ENCODE results near the gene CELSR2.

- TF ChIP-seq, protein P1, sequence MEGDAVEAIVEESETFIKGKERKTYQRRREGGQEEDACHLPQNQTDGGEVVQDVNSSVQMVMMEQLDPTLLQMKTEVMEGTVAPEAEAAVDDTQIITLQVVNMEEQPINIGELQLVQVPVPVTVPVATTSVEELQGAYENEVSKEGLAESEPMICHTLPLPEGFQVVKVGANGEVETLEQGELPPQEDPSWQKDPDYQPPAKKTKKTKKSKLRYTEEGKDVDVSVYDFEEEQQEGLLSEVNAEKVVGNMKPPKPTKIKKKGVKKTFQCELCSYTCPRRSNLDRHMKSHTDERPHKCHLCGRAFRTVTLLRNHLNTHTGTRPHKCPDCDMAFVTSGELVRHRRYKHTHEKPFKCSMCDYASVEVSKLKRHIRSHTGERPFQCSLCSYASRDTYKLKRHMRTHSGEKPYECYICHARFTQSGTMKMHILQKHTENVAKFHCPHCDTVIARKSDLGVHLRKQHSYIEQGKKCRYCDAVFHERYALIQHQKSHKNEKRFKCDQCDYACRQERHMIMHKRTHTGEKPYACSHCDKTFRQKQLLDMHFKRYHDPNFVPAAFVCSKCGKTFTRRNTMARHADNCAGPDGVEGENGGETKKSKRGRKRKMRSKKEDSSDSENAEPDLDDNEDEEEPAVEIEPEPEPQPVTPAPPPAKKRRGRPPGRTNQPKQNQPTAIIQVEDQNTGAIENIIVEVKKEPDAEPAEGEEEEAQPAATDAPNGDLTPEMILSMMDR (IDR thresholded peaks at IDR 0.05): no peak
- peak; percentile 51 for TF ChIP-seq POLR2A (IDR thresholded peaks at IDR 0.05)
Observed at GRCh38 chr1:109214695-109215623, 34.4 kb upstream of the CELSR2 start.

Measured in right lobe of liver (tissue), 4 donors.